Stimulated activated CD8-positive, alpha-beta memory T cell treated with anti-CD3 and anti-CD28 coated beads, Interleukin-7, amount 100 ng/mL, for 24 hours (primary cell): Measurements from ENCODE around the gene PSMA5.
"Not testable (repeated sequence)": the region's sequence is repeated elsewhere in the genome, so short reads cannot be mapped to it uniquely, and the experiment has no call there.

Experiments used
- DNase-seq: peaks from one replicate; pipeline ENCODE4 v3.0.0-alpha.2; 2020; ENCODE audit warnings: low read depth

Gene PSMA5

GRCh38 chr1:109392037-109392787 lies 34.0 kb downstream of the PSMA5 start:
- no peak for DNase-seq

GRCh38 chr1:109391626-109392025 lies 34.6 kb downstream of the PSMA5 start:
- DNase-seq: no peak

GRCh38 chr1:109391157-109391556 lies 35.1 kb downstream of the PSMA5 start:
- no peak for DNase-seq

GRCh38 chr1:109389638-109390341 lies 36.5 kb downstream of the PSMA5 start:
- DNase-seq: no peak

GRCh38 chr1:109388884-109389637 lies 37.2 kb downstream of the PSMA5 start:
- DNase-seq: no peak

- DNase-seq: no peak
These were observed 38.0 kb downstream of the PSMA5 start for GRCh38 chr1:109388208-109388711.

- no peak for DNase-seq
These were observed 40.1 kb downstream of the PSMA5 start for GRCh38 chr1:109386054-109386717.

- no peak for DNase-seq
These were observed 40.8 kb downstream of the PSMA5 start for GRCh38 chr1:109385417-109385816.

GRCh38 chr1:109383854-109384253 lies 42.4 kb downstream of the PSMA5 start:
- no peak for DNase-seq

GRCh38 chr1:109383087-109383779 lies 43.0 kb downstream of the PSMA5 start:
- DNase-seq: no peak

GRCh38 chr1:109381573-109381972 lies 44.7 kb downstream of the PSMA5 start:
- DNase-seq: no peak

- DNase-seq: no peak
These were observed 46.3 kb downstream of the PSMA5 start for GRCh38 chr1:109379907-109380306.

- DNase-seq: no peak
These were observed 46.8 kb downstream of the PSMA5 start for GRCh38 chr1:109379422-109379821.

- no peak for DNase-seq
These were observed 48.5 kb downstream of the PSMA5 start for GRCh38 chr1:109377698-109378097.

- DNase-seq: not testable (repeated sequence)
These were observed 52.6 kb downstream of the PSMA5 start for GRCh38 chr1:109373696-109374095.

GRCh38 chr1:109373126-109373525 lies 53.1 kb downstream of the PSMA5 start:
- DNase-seq: no peak

- no peak for DNase-seq
These were observed 54.0 kb downstream of the PSMA5 start for GRCh38 chr1:109372281-109372680.

GRCh38 chr1:109371341-109371739 lies 54.9 kb downstream of the PSMA5 start:
- DNase-seq: no peak

- no peak for DNase-seq
These were observed 55.4 kb downstream of the PSMA5 start for GRCh38 chr1:109370712-109371340.

- DNase-seq: no peak
These were observed 57.0 kb downstream of the PSMA5 start for GRCh38 chr1:109369167-109369746.

- DNase-seq: no peak
These were observed 57.8 kb downstream of the PSMA5 start for GRCh38 chr1:109368464-109368863.
